HEK293 (cell line): ENCODE data around the gene SPEF1.

Experiments used
- CTCF ChIA-PET: fragments of 350-600 bp; formaldehyde crosslinking; extraction: SDS; loops from one replicate; lab custom pipeline; 2021; ENCODE audit warnings: antibody characterized with exemption; lab: Yijun Ruan, JAX
- POLR2A ChIA-PET: fragments of 300-600 bp; formaldehyde crosslinking; extraction: SDS; loops from one replicate; lab custom pipeline; 2020; ENCODE audit warnings: antibody characterized with exemption, inconsistent platforms; lab: Yijun Ruan, JAX
- H3K27ac ChIP-seq: fragments of 200-500 bp; sonication (Bioruptor generic); 2 replicates; pipeline ENCODE4 v1.5.1; 2014; ENCODE audit warnings: low read depth, low read length, control low read depth, inconsistent platforms; ENCODE audit errors: extremely low read depth
- H3K36me3 ChIP-seq, 2 experiments: fragments of 200-500 bp in 1 of 2; sonication (Bioruptor generic) in 1 of 2; 1 replicate in 1 of 2; 2 replicates in 1 of 2; pipeline ENCODE4 v1.5.1; 2014 to 2017; ENCODE audit warnings: inconsistent platforms in 2 of 2, low read length in 2 of 2; ENCODE audit not compliant: control insufficient read depth in 2 of 2, insufficient read depth in 1 of 2
- H3K4me1 ChIP-seq: fragments of 200-500 bp; sonication (Bioruptor generic); 2 replicates; pipeline ENCODE4 v1.5.1; 2014; ENCODE audit warnings: mild to moderate bottlenecking, low read length, inconsistent platforms; ENCODE audit not compliant: control insufficient read depth, insufficient read depth
- H3K4me3 ChIP-seq: 2 replicates; pipeline ENCODE4 v1.5.1; 2011; ENCODE audit warnings: low read depth, mild to moderate bottlenecking, control low read depth, low read length, moderate library complexity
- H3K9me3 ChIP-seq: fragments of 200-500 bp; sonication (Bioruptor generic); 2 replicates; pipeline ENCODE4 v1.5.1; 2014; ENCODE audit warnings: low read depth, low read length, inconsistent platforms; ENCODE audit not compliant: control insufficient read depth, insufficient read depth
- BCL11B ChIP-seq: fragments of 450-650 bp; formaldehyde crosslinking; IDR thresholded peaks from 2 replicates; pipeline ENCODE4 v1.5.1; 2016; ENCODE audit warnings: low read depth, missing biosample characterization, missing genetic modification characterization
- MYNN ChIP-seq: fragments of 450-650 bp; formaldehyde crosslinking; IDR thresholded peaks from 2 replicates; pipeline ENCODE4 v1.5.1; 2016; ENCODE audit warnings: missing biosample characterization, missing genetic modification characterization, borderline replicate concordance
- PATZ1 ChIP-seq: fragments of 450-650 bp; formaldehyde crosslinking; IDR thresholded peaks from 2 replicates; pipeline ENCODE4 v1.5.1; 2016; ENCODE audit warnings: missing biosample characterization, missing genetic modification characterization
- PRDM6 ChIP-seq: fragments of 450-650 bp; formaldehyde crosslinking; IDR thresholded peaks from 2 replicates; pipeline ENCODE4 v1.5.1; 2017; ENCODE audit warnings: missing biosample characterization, missing genetic modification characterization
- RBAK ChIP-seq: fragments of 450-650 bp; formaldehyde crosslinking; IDR thresholded peaks from 2 replicates; pipeline ENCODE4 v1.5.1; 2016; ENCODE audit warnings: missing biosample characterization, missing genetic modification characterization
- ZBTB44 ChIP-seq: fragments of 450-650 bp; IDR thresholded peaks from 2 replicates; pipeline ENCODE4 v1.5.1; 2018; ENCODE audit warnings: missing biosample characterization, mild to moderate bottlenecking, missing genetic modification characterization
- ZBTB48 ChIP-seq: fragments of 450-650 bp; formaldehyde crosslinking; IDR thresholded peaks from 2 replicates; pipeline ENCODE4 v1.5.1; 2016; ENCODE audit warnings: missing biosample characterization, missing genetic modification characterization
- ZBTB49 ChIP-seq: fragments of 450-650 bp; formaldehyde crosslinking; IDR thresholded peaks from 2 replicates; pipeline ENCODE4 v1.5.1; 2016; ENCODE audit warnings: missing biosample characterization, missing genetic modification characterization, low read depth
- ZBTB7A ChIP-seq: fragments of 450-650 bp; formaldehyde crosslinking; IDR thresholded peaks from 2 replicates; pipeline ENCODE4 v1.5.1; 2016; ENCODE audit warnings: low read depth, missing biosample characterization, missing genetic modification characterization
- ZEB2 ChIP-seq: fragments of 450-650 bp; formaldehyde crosslinking; IDR thresholded peaks from 2 replicates; pipeline ENCODE4 v1.5.1; 2016; ENCODE audit warnings: missing biosample characterization, missing genetic modification characterization
- ZFP3 ChIP-seq: fragments of 450-650 bp; formaldehyde crosslinking; IDR thresholded peaks from 2 replicates; pipeline ENCODE4 v1.5.1; 2016; ENCODE audit warnings: low read depth, missing biosample characterization, missing genetic modification characterization
- ZNF16 ChIP-seq: fragments of 450-650 bp; formaldehyde crosslinking; IDR thresholded peaks from 2 replicates; pipeline ENCODE4 v1.5.1; 2016; ENCODE audit warnings: low read depth, missing biosample characterization, missing genetic modification characterization
- ZNF169 ChIP-seq: fragments of 450-650 bp; formaldehyde crosslinking; IDR thresholded peaks from 2 replicates; pipeline ENCODE4 v1.5.1; 2016; ENCODE audit warnings: missing biosample characterization, missing genetic modification characterization
- ZNF202 ChIP-seq: fragments of 450-650 bp; formaldehyde crosslinking; IDR thresholded peaks from 2 replicates; pipeline ENCODE4 v1.5.1; 2016; ENCODE audit warnings: missing biosample characterization, missing genetic modification characterization, borderline replicate concordance
- ZNF350 ChIP-seq: fragments of 450-650 bp; formaldehyde crosslinking; IDR thresholded peaks from 2 replicates; pipeline ENCODE4 v1.5.0; 2017; ENCODE audit warnings: missing biosample characterization, mild to moderate bottlenecking, missing genetic modification characterization
- ZNF37A ChIP-seq: fragments of 450-650 bp; IDR thresholded peaks from 2 replicates; pipeline ENCODE4 v1.5.1; 2018; ENCODE audit warnings: missing biosample characterization, missing genetic modification characterization
- ZNF433 ChIP-seq: fragments of 450-650 bp; formaldehyde crosslinking; IDR thresholded peaks from 2 replicates; pipeline ENCODE4 v1.5.1; 2016; ENCODE audit warnings: missing biosample characterization, missing genetic modification characterization, low read depth
- ZNF48 ChIP-seq: fragments of 450-650 bp; formaldehyde crosslinking; IDR thresholded peaks from 2 replicates; pipeline ENCODE4 v1.5.1; 2016; ENCODE audit warnings: missing biosample characterization, missing genetic modification characterization
- ZNF600 ChIP-seq: fragments of 450-650 bp; formaldehyde crosslinking; IDR thresholded peaks from 2 replicates; pipeline ENCODE4 v1.5.1; 2016; ENCODE audit warnings: missing biosample characterization, missing genetic modification characterization
- ZNF626 ChIP-seq: fragments of 450-650 bp; sonication (Bioruptor Pico); formaldehyde crosslinking; IDR thresholded peaks from 2 replicates; pipeline ENCODE4 v1.5.1; 2018; ENCODE audit warnings: missing biosample characterization, missing genetic modification characterization, inconsistent platforms
- ZNF670 ChIP-seq: fragments of 450-650 bp; formaldehyde crosslinking; IDR thresholded peaks from 2 replicates; pipeline ENCODE4 v1.5.1; 2016; ENCODE audit warnings: missing biosample characterization, missing genetic modification characterization, low read depth
- ZNF707 ChIP-seq: fragments of 450-650 bp; formaldehyde crosslinking; IDR thresholded peaks from 2 replicates; pipeline ENCODE4 v1.5.1; 2016; ENCODE audit warnings: missing biosample characterization, missing genetic modification characterization

Gene SPEF1

GRCh38 chr20:3752386-3752759 is 28.9 kb downstream of the SPEF1 start:
- Histone ChIP-seq H3K9me3 (no peaks in the 10 kb centered on the region), H3K4me1 (peaks cover 4% of the 10 kb centered on the region; the same call in 1 of the 2 replicates), H3K36me3 (peaks cover 0 to 40% of the 10 kb centered on the region in 2 experiments; a peak in 1 of 3 replicates), H3K4me3 (no peak overlapping the region), H3K27ac (no peak overlapping the region)
- CTCF ChIA-PET: interaction anchor here (0.5 to 9.8 kb wide), 19 partner anchors 8 to 905 kb away, joined by 3 to 133 read pairs (median 5); partner anchors contain the start of genes ADISSP and SPEF1
- POLR2A ChIA-PET: interaction anchor here (0.5 to 3.2 kb wide), 2 partner anchors 15 to 54 kb away, joined by 3 to 17 read pairs; partner anchors contain the start of gene ADISSP
- TF ChIP-seq ZFP3 (tag by site-specific recombination): no peak
- TF ChIP-seq ZBTB7A (tag by site-specific recombination): no peak
- TF ChIP-seq ZNF600: 0 out of 2 replicates have a peak, but pooled peaks have one; percentile 37
- TF ChIP-seq ZNF16 (tag by site-specific recombination): no peak
- no peak for TF ChIP-seq PATZ1 (tag by site-specific recombination)
- no peak for TF ChIP-seq ZNF169 (tag by site-specific recombination)
- TF ChIP-seq ZBTB44 (tag by site-specific recombination): no peak

- peaks cover 4% of the 10 kb centered on the region; the same call in 1 of the 2 replicates for H3K4me1 ChIP-seq
- POLR2A ChIA-PET: interaction anchor here (0.5 to 3.2 kb wide), 6 partner anchors 13 to 127 kb away, joined by 3 to 17 read pairs (median 4); partner anchors contain the start of genes ADISSP, AP5S1 and CDC25B
- H3K36me3 ChIP-seq: peaks cover 0 to 40% of the 10 kb centered on the region in 2 experiments; a peak in 1 of 3 replicates
- H3K9me3 ChIP-seq: no peaks in the 10 kb centered on the region
- CTCF ChIA-PET: interaction anchor here (0.5 to 9.8 kb wide), 17 partner anchors 9 to 331 kb away, joined by 3 to 133 read pairs (median 5); partner anchors contain the start of gene ADISSP
- no peak overlapping the region for H3K27ac ChIP-seq
- H3K4me3 ChIP-seq: peak overlapping the region; percentile 30
- TF ChIP-seq ZNF48 (tag by site-specific recombination) (no peak), MYNN (tag by site-specific recombination) (no peak), ZNF202 (tag by site-specific recombination) (no peak), PATZ1 (tag by site-specific recombination) (no peak), ZNF37A (tag by site-specific recombination) (no peak), ZNF670 (tag by site-specific recombination) (no peak), ZBTB49 (tag by site-specific recombination) (no peak), ZNF16 (tag by site-specific recombination) (no peak), ZNF350 (no peak), ZEB2 (no peak), ZBTB48 (no peak), PRDM6 (tag by site-specific recombination) (no peak), ZNF626 (tag by site-specific recombination) (no peak), BCL11B (tag by site-specific recombination) (no peak), RBAK (tag by site-specific recombination) (no peak), ZNF433 (tag by site-specific recombination) (no peak), ZNF707 (tag by site-specific recombination) (no peak)
- TF ChIP-seq, all 188 proteins: peak for 0
Measured at GRCh38 chr20:3751675-3752385, 29.4 kb downstream of the SPEF1 start.
